Uterus (tissue), 2 donors: ENCODE results near the gene SLC27A2.

Experiments used
- POLR2A ChIP-seq, 2 donors: fragments of 450-650 bp; IDR thresholded peaks; one replicate each; pipeline ENCODE4 v1.6.1; 2016; ENCODE audit warnings: antibody characterized with exemption in 2 of 2, mild to moderate bottlenecking in 1 of 2, moderate library complexity in 1 of 2
- TF ChIP-seq, protein P1 (sequence below), 4 experiments: fragments of 200-600 bp in 2 of 4; fragments of 450-650 bp in 2 of 4; sonication (generic) in 2 of 4; IDR thresholded peaks; one replicate each; pipeline ENCODE4 v1.5.1; 2016 to 2019; ENCODE audit warnings: antibody characterized with exemption in 4 of 4, mild to moderate bottlenecking in 2 of 4, moderate library complexity in 1 of 4

DNA sequence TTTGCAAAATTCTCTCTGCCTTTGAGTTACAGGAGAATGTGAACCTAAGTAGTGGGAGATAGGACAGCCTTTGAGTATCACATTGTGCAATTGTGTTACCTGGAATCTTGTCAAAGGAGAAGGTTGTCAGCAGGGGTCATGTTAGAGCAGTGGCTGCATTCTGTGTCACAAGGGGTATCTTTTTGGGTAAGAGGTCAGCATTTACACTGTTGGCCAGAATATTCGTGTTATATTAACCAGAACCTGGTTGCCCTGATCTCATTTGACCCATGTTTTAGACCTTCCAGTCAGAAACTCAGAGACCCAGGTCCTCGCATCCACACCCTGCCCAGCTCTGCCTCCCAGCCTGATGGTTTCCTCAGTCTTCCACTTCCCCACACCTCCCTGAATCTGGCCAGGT lies 56.3 kb downstream of the SLC27A2 start:
- TF ChIP-seq, protein P1, sequence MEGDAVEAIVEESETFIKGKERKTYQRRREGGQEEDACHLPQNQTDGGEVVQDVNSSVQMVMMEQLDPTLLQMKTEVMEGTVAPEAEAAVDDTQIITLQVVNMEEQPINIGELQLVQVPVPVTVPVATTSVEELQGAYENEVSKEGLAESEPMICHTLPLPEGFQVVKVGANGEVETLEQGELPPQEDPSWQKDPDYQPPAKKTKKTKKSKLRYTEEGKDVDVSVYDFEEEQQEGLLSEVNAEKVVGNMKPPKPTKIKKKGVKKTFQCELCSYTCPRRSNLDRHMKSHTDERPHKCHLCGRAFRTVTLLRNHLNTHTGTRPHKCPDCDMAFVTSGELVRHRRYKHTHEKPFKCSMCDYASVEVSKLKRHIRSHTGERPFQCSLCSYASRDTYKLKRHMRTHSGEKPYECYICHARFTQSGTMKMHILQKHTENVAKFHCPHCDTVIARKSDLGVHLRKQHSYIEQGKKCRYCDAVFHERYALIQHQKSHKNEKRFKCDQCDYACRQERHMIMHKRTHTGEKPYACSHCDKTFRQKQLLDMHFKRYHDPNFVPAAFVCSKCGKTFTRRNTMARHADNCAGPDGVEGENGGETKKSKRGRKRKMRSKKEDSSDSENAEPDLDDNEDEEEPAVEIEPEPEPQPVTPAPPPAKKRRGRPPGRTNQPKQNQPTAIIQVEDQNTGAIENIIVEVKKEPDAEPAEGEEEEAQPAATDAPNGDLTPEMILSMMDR (IDR thresholded peaks at IDR 0.05): no peak
- TF ChIP-seq POLR2A (IDR thresholded peaks at IDR 0.05): no peak
